Transverse colon (tissue), 4 donors: Measurements from ENCODE around the gene ATE1.

Source experiments
- CTCF ChIP-seq, 5 experiments: fragments of 200-600 bp in 3 of 5; fragments of 450-650 bp in 2 of 5; sonication (generic) in 3 of 5; IDR thresholded peaks; 1 replicate in 2 of 5; 2 replicates in 3 of 5; pipeline ENCODE4 v1.5.1; 2016 to 2017; ENCODE audit warnings: antibody characterized with exemption in 5 of 5, inconsistent platforms in 3 of 5, mild to moderate bottlenecking in 2 of 5, moderate library complexity in 1 of 5
- POLR2AphosphoS5 ChIP-seq, 3 donors: sonication (generic); formaldehyde crosslinking; IDR thresholded peaks; one replicate each; pipeline ENCODE4 v1.6.1; 2016; ENCODE audit warnings: antibody characterized with exemption in 3 of 3

GRCh38 chr10:121919666-121920065 is 8.2 kb downstream of the ATE1 start:
- TF ChIP-seq POLR2AphosphoS5 (IDR thresholded peaks at IDR 0.05) (no peak), CTCF (IDR thresholded peaks at IDR 0.05) (no peak)
